ENCODE results near the gene KRTAP10-7. TPM values are rescaled to one million over a fixed set of nuclear protein-coding genes. Genes with fewer than 3 reads are reported as not detected.

KRTAP10-7 gene
- total and polyA plus RNA-seq, 2 experiments from 2014 or later = not detected

DNA sequence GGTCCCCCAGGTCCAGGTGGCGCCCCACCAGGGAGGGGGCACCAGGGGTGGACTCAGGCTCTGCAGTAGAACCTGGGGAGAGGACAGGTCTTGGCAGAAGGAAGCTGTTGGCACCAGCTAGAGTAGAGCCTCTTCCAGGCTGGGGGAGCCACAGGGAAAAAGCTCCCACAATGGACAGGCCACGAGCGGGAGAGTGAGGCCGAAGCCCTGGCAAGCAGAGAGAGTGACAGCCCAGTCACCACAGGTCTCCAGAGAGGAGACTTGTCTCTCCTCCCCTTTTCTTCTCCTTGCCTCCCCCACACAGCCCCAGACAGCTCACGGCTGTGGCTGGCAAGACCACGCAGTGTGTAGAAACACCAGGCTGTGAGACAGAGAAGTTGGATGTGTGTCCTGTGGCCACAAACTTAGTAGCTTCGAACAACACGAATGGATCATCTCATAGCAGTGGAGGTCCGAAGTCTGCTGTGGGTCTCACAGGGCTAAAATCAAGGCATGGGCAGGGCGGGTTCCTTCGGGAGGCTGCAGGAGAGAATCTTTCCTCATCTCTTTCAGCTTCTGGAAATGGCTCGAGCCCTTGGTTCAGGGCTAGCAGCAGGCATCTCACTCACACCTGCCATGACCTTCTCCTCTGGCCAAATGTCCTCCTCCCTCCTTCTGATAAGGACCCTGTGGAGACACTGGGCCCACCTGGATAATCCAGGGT, 50.7 kb downstream of the KRTAP10-7 start:
- H3K27ac ChIP-seq = no peak overlapping the region
- in situ Hi-C loops (cut with MboI) = no loop called here
- H3K4me1 ChIP-seq (ENCODE audit: insufficient read depth) = no peaks in the 10 kb centered on the region
- H3K9me3 ChIP-seq (ENCODE audit: low read depth) = no peaks in the 10 kb centered on the region
- no peaks in the 10 kb centered on the region for H3K79me2 ChIP-seq (ENCODE audit: insufficient read depth)
- no peaks in the 10 kb centered on the region for H4K20me1 ChIP-seq (ENCODE audit: insufficient read depth)
- H3K4me3 ChIP-seq = no peak overlapping the region
- H3K36me3 ChIP-seq (ENCODE audit: low read depth) = no peaks in the 10 kb centered on the region
- H2AFZ ChIP-seq = no peak overlapping the region
- no peaks in the 10 kb centered on the region for H3F3A ChIP-seq (ENCODE audit: insufficient read depth)
- no peaks in the 10 kb centered on the region for H3K9me2 ChIP-seq (ENCODE audit: insufficient read depth)
- peaks cover 14% of the 10 kb centered on the region for H3K27me3 ChIP-seq (replicated peaks; ENCODE audit: insufficient read depth)
- WGBS, 2 experiments (ENCODE audit: low coverage in 1 of 2, low lambda C conversion rate in 2 of 2, missing lambda C conversion rate in 2 of 2) = 48 to 49% methylated on average over 12 of the region's 12 CpGs
- H3K4me2 ChIP-seq (ENCODE audit: unreplicated experiment) = no peak overlapping the region
- no peak for DNase-seq
- TF ChIP-seq EZH2 (IDR thresholded peaks at IDR 0.05; ENCODE audit: insufficient read depth, poor library complexity, severe bottlenecking) (no peak), EZH2phosphoT487 (IDR thresholded peaks at IDR 0.05; ENCODE audit: insufficient read depth, low read depth) (no peak)
- no peak overlapping the region for H3K9ac ChIP-seq

Other genes with a start within 250 kb of the KRTAP10-7 start
- 0.13 and 0.22 TPM in 2 replicates for gene TRPM2, start 247.0 kb upstream of the KRTAP10-7 start, total RNA-seq (2014; rRNA removed; shearing (Covaris generic))
- gene TRPM2, start 247.0 kb upstream of the KRTAP10-7 start, polyA plus RNA-seq (2016; fragmentation: Nextera tagmentation; extraction: Ambion mirVana) = not detected in 2 replicates
- gene LRRC3, start 145.1 kb upstream of the KRTAP10-7 start, total RNA-seq (2014; rRNA removed; shearing (Covaris generic)) = 0.32 and 0.38 TPM in 2 replicates
- 0.28 and 0.29 TPM in 2 replicates for gene LRRC3, start 145.1 kb upstream of the KRTAP10-7 start, polyA plus RNA-seq (2016; fragmentation: Nextera tagmentation; extraction: Ambion mirVana)
- not detected in 2 replicates for gene KRTAP10-1, start 60.4 kb upstream of the KRTAP10-7 start, total RNA-seq (2014; rRNA removed; shearing (Covaris generic))
- not detected in 2 replicates for gene KRTAP10-1, start 60.4 kb upstream of the KRTAP10-7 start, polyA plus RNA-seq (2016; fragmentation: Nextera tagmentation; extraction: Ambion mirVana)
- not detected in 2 replicates for gene KRTAP10-2, start 49.1 kb upstream of the KRTAP10-7 start, total RNA-seq (2014; rRNA removed; shearing (Covaris generic))
- gene KRTAP10-2, start 49.1 kb upstream of the KRTAP10-7 start, polyA plus RNA-seq (2016; fragmentation: Nextera tagmentation; extraction: Ambion mirVana) = not detected in 2 replicates
- not detected in 2 replicates for gene KRTAP10-3, start 41.8 kb upstream of the KRTAP10-7 start, total RNA-seq (2014; rRNA removed; shearing (Covaris generic))
- gene KRTAP10-3, start 41.8 kb upstream of the KRTAP10-7 start, polyA plus RNA-seq (2016; fragmentation: Nextera tagmentation; extraction: Ambion mirVana) = not detected in 2 replicates
- gene KRTAP10-4, start 26.9 kb upstream of the KRTAP10-7 start, total RNA-seq (2014; rRNA removed; shearing (Covaris generic)) = not detected in 2 replicates
- not detected in 2 replicates for gene KRTAP10-4, start 26.9 kb upstream of the KRTAP10-7 start, polyA plus RNA-seq (2016; fragmentation: Nextera tagmentation; extraction: Ambion mirVana)
- gene KRTAP10-5, start 20.0 kb upstream of the KRTAP10-7 start, total RNA-seq (2014; rRNA removed; shearing (Covaris generic)) = not detected in 2 replicates
- gene KRTAP10-5, start 20.0 kb upstream of the KRTAP10-7 start, polyA plus RNA-seq (2016; fragmentation: Nextera tagmentation; extraction: Ambion mirVana) = not detected in 2 replicates
- not detected in 2 replicates for gene KRTAP10-6, start 8.1 kb upstream of the KRTAP10-7 start, total RNA-seq (2014; rRNA removed; shearing (Covaris generic))
- gene KRTAP10-6, start 8.1 kb upstream of the KRTAP10-7 start, polyA plus RNA-seq (2016; fragmentation: Nextera tagmentation; extraction: Ambion mirVana) = not detected in 2 replicates
- not detected in 2 replicates for gene KRTAP10-8, start 11.5 kb downstream of the KRTAP10-7 start, total RNA-seq (2014; rRNA removed; shearing (Covaris generic))
- not detected in 2 replicates for gene KRTAP10-8, start 11.5 kb downstream of the KRTAP10-7 start, polyA plus RNA-seq (2016; fragmentation: Nextera tagmentation; extraction: Ambion mirVana)
- gene KRTAP10-9, start 26.5 kb downstream of the KRTAP10-7 start, total RNA-seq (2014; rRNA removed; shearing (Covaris generic)) = not detected in 2 replicates
- gene KRTAP10-9, start 26.5 kb downstream of the KRTAP10-7 start, polyA plus RNA-seq (2016; fragmentation: Nextera tagmentation; extraction: Ambion mirVana) = not detected in 2 replicates
- gene KRTAP10-10, start 36.8 kb downstream of the KRTAP10-7 start, total RNA-seq (2014; rRNA removed; shearing (Covaris generic)) = not detected in 2 replicates
- not detected in 2 replicates for gene KRTAP10-10, start 36.8 kb downstream of the KRTAP10-7 start, polyA plus RNA-seq (2016; fragmentation: Nextera tagmentation; extraction: Ambion mirVana)
- gene KRTAP10-11, start 45.8 kb downstream of the KRTAP10-7 start, total RNA-seq (2014; rRNA removed; shearing (Covaris generic)) = not detected in 2 replicates
- gene KRTAP10-11, start 45.8 kb downstream of the KRTAP10-7 start, polyA plus RNA-seq (2016; fragmentation: Nextera tagmentation; extraction: Ambion mirVana) = not detected in 2 replicates
- gene KRTAP12-4, start 54.1 kb downstream of the KRTAP10-7 start, total RNA-seq (2014; rRNA removed; shearing (Covaris generic)) = not detected in 2 replicates
- gene KRTAP12-4, start 54.1 kb downstream of the KRTAP10-7 start, polyA plus RNA-seq (2016; fragmentation: Nextera tagmentation; extraction: Ambion mirVana) = not detected in 2 replicates
- not detected in 2 replicates for gene KRTAP12-3, start 57.3 kb downstream of the KRTAP10-7 start, total RNA-seq (2014; rRNA removed; shearing (Covaris generic))
- gene KRTAP12-3, start 57.3 kb downstream of the KRTAP10-7 start, polyA plus RNA-seq (2016; fragmentation: Nextera tagmentation; extraction: Ambion mirVana) = not detected in 2 replicates
- not detected in 2 replicates for gene KRTAP12-2, start 66.3 kb downstream of the KRTAP10-7 start, total RNA-seq (2014; rRNA removed; shearing (Covaris generic))
- gene KRTAP12-2, start 66.3 kb downstream of the KRTAP10-7 start, polyA plus RNA-seq (2016; fragmentation: Nextera tagmentation; extraction: Ambion mirVana) = not detected in 2 replicates
- not detected in 2 replicates for gene KRTAP12-1, start 81.6 kb downstream of the KRTAP10-7 start, total RNA-seq (2014; rRNA removed; shearing (Covaris generic))
- gene KRTAP12-1, start 81.6 kb downstream of the KRTAP10-7 start, polyA plus RNA-seq (2016; fragmentation: Nextera tagmentation; extraction: Ambion mirVana) = not detected in 2 replicates
- not detected in 2 replicates for gene KRTAP10-12, start 96.6 kb downstream of the KRTAP10-7 start, total RNA-seq (2014; rRNA removed; shearing (Covaris generic))
- not detected in 2 replicates for gene KRTAP10-12, start 96.6 kb downstream of the KRTAP10-7 start, polyA plus RNA-seq (2016; fragmentation: Nextera tagmentation; extraction: Ambion mirVana)
- gene TSPEAR, start 111.0 kb downstream of the KRTAP10-7 start, total RNA-seq (2014; rRNA removed; shearing (Covaris generic)) = not detected in 2 replicates
- not detected in 2 replicates for gene TSPEAR, start 111.0 kb downstream of the KRTAP10-7 start, polyA plus RNA-seq (2016; fragmentation: Nextera tagmentation; extraction: Ambion mirVana)
- gene UBE2G2, start 201.2 kb downstream of the KRTAP10-7 start, total RNA-seq (2014; rRNA removed; shearing (Covaris generic)) = 39.1 and 48.6 TPM in 2 replicates
- 62.3 and 64.4 TPM in 2 replicates for gene UBE2G2, start 201.2 kb downstream of the KRTAP10-7 start, polyA plus RNA-seq (2016; fragmentation: Nextera tagmentation; extraction: Ambion mirVana)
- gene SUMO3, start 217.5 kb downstream of the KRTAP10-7 start, total RNA-seq (2014; rRNA removed; shearing (Covaris generic)) = 97.3 and 110 TPM in 2 replicates
- 178 TPM in 2 replicates for gene SUMO3, start 217.5 kb downstream of the KRTAP10-7 start, polyA plus RNA-seq (2016; fragmentation: Nextera tagmentation; extraction: Ambion mirVana)

All from GM23248 (cell line).